Tibial nerve (tissue), 4 donors: ENCODE results near the gene AMFR. TPM values are rescaled to one million over a fixed set of nuclear protein-coding genes. Genes with fewer than 3 reads are reported as not detected.

Source experiments
- DNase-seq, 2 donors: peaks; one replicate each; pipeline ENCODE4 v3.0.0-alpha.2; 2019; ENCODE audit warnings: low spot score in 2 of 2
- H3K27ac ChIP-seq, 4 donors: fragments of 200-600 bp; sonication (generic) in 3 of 4; one replicate each; pipeline ENCODE4 v1.5.1; 2017 to 2019; ENCODE audit warnings: mild to moderate bottlenecking in 1 of 4
- H3K27me3 ChIP-seq, 2 donors: fragments of 200-600 bp; sonication (generic) in 1 of 2; one replicate each; pipeline versions ENCODE4 v1.5.1 to v1.6.0; 2017 to 2019
- H3K36me3 ChIP-seq, 3 donors: fragments of 200-600 bp; sonication (generic); one replicate each; pipeline ENCODE4 v1.5.1; 2018 to 2019
- H3K4me1 ChIP-seq, 4 donors: fragments of 200-600 bp; sonication (generic) in 3 of 4; one replicate each; pipeline ENCODE4 v1.5.1; 2017 to 2019
- H3K4me3 ChIP-seq, 4 donors: fragments of 200-600 bp; sonication (generic) in 3 of 4; one replicate each; pipeline ENCODE4 v1.5.1; 2017 to 2019; ENCODE audit warnings: mild to moderate bottlenecking in 1 of 4, moderate library complexity in 1 of 4
- H3K9me3 ChIP-seq, 4 donors: fragments of 200-600 bp; sonication (generic) in 3 of 4; one replicate each; pipeline ENCODE4 v1.5.1; 2017 to 2019
- CTCF ChIP-seq, 5 experiments: fragments of 200-600 bp in 3 of 5; fragments of 450-650 bp in 2 of 5; sonication (generic) in 3 of 5; IDR thresholded peaks; one replicate each; pipeline ENCODE4 v1.5.1; 2016 to 2019; ENCODE audit warnings: antibody characterized with exemption in 5 of 5, mild to moderate bottlenecking in 3 of 5, moderate library complexity in 2 of 5
- EP300 ChIP-seq, 2 donors: sonication (generic); formaldehyde crosslinking; IDR thresholded peaks; one replicate each; pipeline ENCODE4 v1.6.1; 2017; ENCODE audit warnings: antibody characterized with exemption in 2 of 2, mild to moderate bottlenecking in 1 of 2
- POLR2A ChIP-seq, 2 donors: fragments of 450-650 bp; IDR thresholded peaks; one replicate each; pipeline ENCODE4 v1.6.1; 2017; ENCODE audit warnings: antibody characterized with exemption in 2 of 2, mild to moderate bottlenecking in 2 of 2, moderate library complexity in 2 of 2
- WGBS, 2 donors: methylation state at CpG; one replicate each; pipeline ENCODE4 v1.1.5; 2018; 5-methylcytosine and 5-hydroxymethylcytosine counted together
- total RNA-seq, 4 donors: library from RNA; depleted of rRNA; stranded (reverse); fragments of >200 nt; gene quantifications; one replicate each; pipeline ENCODE4 v1.1.0, GENCODE V29; 2016

Gene AMFR
- total RNA-seq, 4 donors from 2014 or later, result 263 to 334 (median 292) TPM

- no peaks in the 10 kb centered on the region for H3K9me3 ChIP-seq
- no peak overlapping the region for H3K27ac ChIP-seq
- no peak for DNase-seq
- H3K4me1 ChIP-seq, result peaks cover 0 to 48% (median 34%) of the 10 kb centered on the region in 4 donors
- H3K27me3 ChIP-seq, result no peaks in the 10 kb centered on the region
- no peak overlapping the region for H3K4me3 ChIP-seq
- WGBS, 2 donors, result 55 to 67% methylated on average over 2 of the region's 2 CpGs
- TF ChIP-seq POLR2A (IDR thresholded peaks at IDR 0.05), result no peak
- no peak for TF ChIP-seq CTCF (IDR thresholded peaks at IDR 0.05)
- TF ChIP-seq EP300 (IDR thresholded peaks at IDR 0.05), result no peak
- H3K36me3 ChIP-seq, result no peaks in the 10 kb centered on the region
Observed at GRCh38 chr16:56421313-56421712, 4.0 kb downstream of the AMFR start.

GRCh38 chr16:56420613-56421012 is 4.7 kb downstream of the AMFR start:
- TF ChIP-seq EP300 (IDR thresholded peaks at IDR 0.05) (no peak), POLR2A (IDR thresholded peaks at IDR 0.05) (no peak), CTCF (IDR thresholded peaks at IDR 0.05) (no peak)
- peaks cover 0 to 47% (median 34%) of the 10 kb centered on the region in 4 donors for H3K4me1 ChIP-seq

GRCh38 chr16:56419740-56420548 is 5.4 kb downstream of the AMFR start:
- no peak overlapping the region for H3K4me3 ChIP-seq
- peaks cover 0 to 53% (median 34%) of the 10 kb centered on the region in 4 donors for H3K4me1 ChIP-seq
- H3K36me3 ChIP-seq, result no peaks in the 10 kb centered on the region
- TF ChIP-seq CTCF (IDR thresholded peaks at IDR 0.05) (no peak), POLR2A (IDR thresholded peaks at IDR 0.05) (no peak), EP300 (IDR thresholded peaks at IDR 0.05) (no peak)
- no peak overlapping the region for H3K27ac ChIP-seq
- H3K9me3 ChIP-seq, result no peaks in the 10 kb centered on the region
- DNase-seq, result no peak
- WGBS, 2 donors, result 76 to 78% methylated on average over 8 of the region's 8 CpGs
- no peaks in the 10 kb centered on the region for H3K27me3 ChIP-seq

More at GRCh38 chr16:56420613-56421012, 4.7 kb downstream of the AMFR start:
- H3K27me3 ChIP-seq, result no peaks in the 10 kb centered on the region
- no peaks in the 10 kb centered on the region for H3K36me3 ChIP-seq
- no peak overlapping the region for H3K4me3 ChIP-seq
- no peak overlapping the region for H3K27ac ChIP-seq
- H3K9me3 ChIP-seq, result no peaks in the 10 kb centered on the region
- no peak for DNase-seq

GRCh38 chr16:56417138-56417537 is 8.2 kb downstream of the AMFR start:
- H3K27me3 ChIP-seq, result no peaks in the 10 kb centered on the region
- no peak for DNase-seq
- peaks cover 0 to 47% (median 19%) of the 10 kb centered on the region in 4 donors for H3K4me1 ChIP-seq
- no peak overlapping the region for H3K27ac ChIP-seq
- TF ChIP-seq CTCF (IDR thresholded peaks at IDR 0.05), result no peak
- TF ChIP-seq POLR2A (IDR thresholded peaks at IDR 0.05), result no peak
- no peak for TF ChIP-seq EP300 (IDR thresholded peaks at IDR 0.05)
- no peaks in the 10 kb centered on the region for H3K9me3 ChIP-seq
- H3K36me3 ChIP-seq, result peaks cover 0 to 14% (median 0%) of the 10 kb centered on the region in 3 donors
- WGBS, 2 donors, result 90 to 92% methylated on average over 4 of the region's 4 CpGs
- H3K4me3 ChIP-seq, result no peak overlapping the region

GRCh38 chr16:56415875-56416274 is 9.5 kb downstream of the AMFR start:
- Histone ChIP-seq H3K36me3 (peaks cover 0 to 27% (median 0%) of the 10 kb centered on the region in 3 donors), H3K4me3 (no peak overlapping the region), H3K27ac (peak overlapping the region in 1 of 4 donors; percentile 28), H3K9me3 (no peaks in the 10 kb centered on the region), H3K4me1 (peaks cover 0 to 34% (median 8%) of the 10 kb centered on the region in 4 donors), H3K27me3 (no peaks in the 10 kb centered on the region)
- 70 to 78% methylated on average over 4 of the region's 4 CpGs for WGBS, 2 donors
- DNase-seq, result no peak
- TF ChIP-seq CTCF (IDR thresholded peaks at IDR 0.05) (no peak), EP300 (IDR thresholded peaks at IDR 0.05) (peak in 1 of 2 donors; percentile 33), POLR2A (IDR thresholded peaks at IDR 0.05) (no peak)
